ENCODE measurements around the gene FAM161A.

Gene FAM161A
- long read RNA-seq, partial matches to known transcripts = 8 of 8 reads
- long read RNA-seq, other reads (novel, unspliced or antisense) = 0 of 8 reads

- no peaks in the 10 kb centered on the region for H3K27me3 ChIP-seq (ENCODE audit: insufficient read depth, poor library complexity, severe bottlenecking)
- TF ChIP-seq REST (IDR thresholded peaks at IDR 0.05; ENCODE audit: insufficient replicate concordance, low read depth) = peak; percentile 5
- TF ChIP-seq, protein P1, sequence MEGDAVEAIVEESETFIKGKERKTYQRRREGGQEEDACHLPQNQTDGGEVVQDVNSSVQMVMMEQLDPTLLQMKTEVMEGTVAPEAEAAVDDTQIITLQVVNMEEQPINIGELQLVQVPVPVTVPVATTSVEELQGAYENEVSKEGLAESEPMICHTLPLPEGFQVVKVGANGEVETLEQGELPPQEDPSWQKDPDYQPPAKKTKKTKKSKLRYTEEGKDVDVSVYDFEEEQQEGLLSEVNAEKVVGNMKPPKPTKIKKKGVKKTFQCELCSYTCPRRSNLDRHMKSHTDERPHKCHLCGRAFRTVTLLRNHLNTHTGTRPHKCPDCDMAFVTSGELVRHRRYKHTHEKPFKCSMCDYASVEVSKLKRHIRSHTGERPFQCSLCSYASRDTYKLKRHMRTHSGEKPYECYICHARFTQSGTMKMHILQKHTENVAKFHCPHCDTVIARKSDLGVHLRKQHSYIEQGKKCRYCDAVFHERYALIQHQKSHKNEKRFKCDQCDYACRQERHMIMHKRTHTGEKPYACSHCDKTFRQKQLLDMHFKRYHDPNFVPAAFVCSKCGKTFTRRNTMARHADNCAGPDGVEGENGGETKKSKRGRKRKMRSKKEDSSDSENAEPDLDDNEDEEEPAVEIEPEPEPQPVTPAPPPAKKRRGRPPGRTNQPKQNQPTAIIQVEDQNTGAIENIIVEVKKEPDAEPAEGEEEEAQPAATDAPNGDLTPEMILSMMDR (IDR thresholded peaks at IDR 0.05; ENCODE audit: insufficient read depth, low read length) = no peak
- peak; percentile 70 to 87 for DNase-seq (ENCODE audit: low read depth in 1 of 2, low spot score in 1 of 2)
- peak within 1 kb of the TSS; percentile 96 for H3K4me3 ChIP-seq (replicated peaks; ENCODE audit: insufficient read depth, low read length)
- peak within 1 kb of the TSS; percentile 73 for H3K27ac ChIP-seq (replicated peaks)
Observed at GRCh38 chr2:61853847-61854563, at the start of gene FAM161A. Gene FAM161A (minus strand): TSS chr2:61854060. CDS start chr2:61854041, 19 bp downstream.

- no peak for DNase-seq (ENCODE audit: low read depth in 1 of 2, low spot score in 1 of 2)
- no peaks in the 10 kb centered on the region for H3K27me3 ChIP-seq (ENCODE audit: insufficient read depth, poor library complexity, severe bottlenecking)
- no peak overlapping the region for H3K27ac ChIP-seq (replicated peaks)
- H3K4me3 ChIP-seq (replicated peaks; ENCODE audit: insufficient read depth, low read length) = no peak overlapping the region
- TF ChIP-seq REST (IDR thresholded peaks at IDR 0.05; ENCODE audit: insufficient replicate concordance, low read depth) (no peak), SPI1 (IDR thresholded peaks at IDR 0.05; ENCODE audit: borderline replicate concordance, low read depth) (no peak), POLR2AphosphoS5 (IDR thresholded peaks at IDR 0.05; ENCODE audit: low read depth) (no peak), GABPA (IDR thresholded peaks at IDR 0.05; ENCODE audit: low read depth) (no peak)
- TF ChIP-seq, protein P1 (IDR thresholded peaks at IDR 0.05; ENCODE audit: insufficient read depth, low read length) = no peak
Observed at GRCh38 chr2:61900281-61900680, 46.4 kb upstream of the FAM161A start.

- Histone ChIP-seq H3K4me3 (replicated peaks; ENCODE audit: insufficient read depth, low read length) (no peak overlapping the region), H3K27me3 (ENCODE audit: insufficient read depth, poor library complexity, severe bottlenecking) (no peaks in the 10 kb centered on the region), H3K27ac (replicated peaks) (no peak overlapping the region)
- DNase-seq (ENCODE audit: low read depth in 1 of 2, low spot score in 1 of 2) = peak in 1 of 2 experiments; percentile 31
- no peak for TF ChIP-seq GABPA (IDR thresholded peaks at IDR 0.05; ENCODE audit: low read depth)
- TF ChIP-seq, protein P1 (IDR thresholded peaks at IDR 0.05; ENCODE audit: insufficient read depth, low read length) = peak; percentile 38
- no peak for TF ChIP-seq REST (IDR thresholded peaks at IDR 0.05; ENCODE audit: insufficient replicate concordance, low read depth)
- no peak for TF ChIP-seq SPI1 (IDR thresholded peaks at IDR 0.05; ENCODE audit: borderline replicate concordance, low read depth)
- no peak for TF ChIP-seq POLR2AphosphoS5 (IDR thresholded peaks at IDR 0.05; ENCODE audit: low read depth)
Observed at GRCh38 chr2:61898810-61899209, 45.0 kb upstream of the FAM161A start.
